Measurements from ENCODE around the gene HSPB3.

Gene HSPB3

DNA sequence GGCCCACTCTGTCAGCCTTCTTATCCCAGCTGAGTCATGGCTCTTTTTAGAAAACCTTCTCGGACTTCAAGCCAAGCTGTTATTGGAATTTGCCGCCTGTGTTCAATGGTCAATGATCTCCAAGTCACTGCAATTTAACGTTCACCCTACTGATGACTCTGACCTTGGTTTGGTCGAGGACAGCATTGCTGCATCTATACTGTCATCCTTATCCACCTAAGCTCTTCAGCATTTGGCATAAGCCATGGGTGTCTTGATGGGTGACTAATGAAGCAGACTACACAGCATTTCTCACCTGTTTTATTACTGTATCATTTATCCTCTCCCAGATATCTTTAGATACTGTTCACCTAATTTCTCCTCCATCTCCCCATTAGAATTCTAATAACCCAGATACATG is 5.6 kb upstream of the HSPB3 start:
- Histone ChIP-seq H3K9me2 (replicated peaks; ENCODE audit: low read depth, low read length) (no peaks in the 10 kb centered on the region), H3K36me3 (ENCODE audit: insufficient read depth, low read length) (no peaks in the 10 kb centered on the region), H3K4me2 (ENCODE audit: low read depth, low read length, poor library complexity, severe bottlenecking) (no peak overlapping the region), H3K9me3 (ENCODE audit: insufficient read depth, low read depth, low read length) (no peaks in the 10 kb centered on the region), H4K20me1 (ENCODE audit: insufficient read depth, low read length, poor library complexity, severe bottlenecking) (no peaks in the 10 kb centered on the region), H3K4me3 (ENCODE audit: low read length, poor library complexity, severe bottlenecking) (no peak overlapping the region), H3K79me2 (ENCODE audit: insufficient read depth, low read length) (no peaks in the 10 kb centered on the region), H3K9ac (ENCODE audit: low read depth, low read length, poor library complexity, severe bottlenecking) (no peak overlapping the region), H3F3A (ENCODE audit: low read depth) (no peaks in the 10 kb centered on the region), H2AFZ (ENCODE audit: low read length) (no peak overlapping the region), H3K27me3 (ENCODE audit: insufficient read depth, low read length, poor library complexity, severe bottlenecking) (no peaks in the 10 kb centered on the region), H3K4me1 (ENCODE audit: insufficient read depth, low read length, poor library complexity, severe bottlenecking) (no peaks in the 10 kb centered on the region)
- TF ChIP-seq, protein P1, sequence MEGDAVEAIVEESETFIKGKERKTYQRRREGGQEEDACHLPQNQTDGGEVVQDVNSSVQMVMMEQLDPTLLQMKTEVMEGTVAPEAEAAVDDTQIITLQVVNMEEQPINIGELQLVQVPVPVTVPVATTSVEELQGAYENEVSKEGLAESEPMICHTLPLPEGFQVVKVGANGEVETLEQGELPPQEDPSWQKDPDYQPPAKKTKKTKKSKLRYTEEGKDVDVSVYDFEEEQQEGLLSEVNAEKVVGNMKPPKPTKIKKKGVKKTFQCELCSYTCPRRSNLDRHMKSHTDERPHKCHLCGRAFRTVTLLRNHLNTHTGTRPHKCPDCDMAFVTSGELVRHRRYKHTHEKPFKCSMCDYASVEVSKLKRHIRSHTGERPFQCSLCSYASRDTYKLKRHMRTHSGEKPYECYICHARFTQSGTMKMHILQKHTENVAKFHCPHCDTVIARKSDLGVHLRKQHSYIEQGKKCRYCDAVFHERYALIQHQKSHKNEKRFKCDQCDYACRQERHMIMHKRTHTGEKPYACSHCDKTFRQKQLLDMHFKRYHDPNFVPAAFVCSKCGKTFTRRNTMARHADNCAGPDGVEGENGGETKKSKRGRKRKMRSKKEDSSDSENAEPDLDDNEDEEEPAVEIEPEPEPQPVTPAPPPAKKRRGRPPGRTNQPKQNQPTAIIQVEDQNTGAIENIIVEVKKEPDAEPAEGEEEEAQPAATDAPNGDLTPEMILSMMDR (conservative IDR thresholded peaks at IDR 0.05; ENCODE audit: low read length): no peak
- TF ChIP-seq EZH2phosphoT487 (IDR thresholded peaks at IDR 0.05; ENCODE audit: borderline replicate concordance): no peak

DNA sequence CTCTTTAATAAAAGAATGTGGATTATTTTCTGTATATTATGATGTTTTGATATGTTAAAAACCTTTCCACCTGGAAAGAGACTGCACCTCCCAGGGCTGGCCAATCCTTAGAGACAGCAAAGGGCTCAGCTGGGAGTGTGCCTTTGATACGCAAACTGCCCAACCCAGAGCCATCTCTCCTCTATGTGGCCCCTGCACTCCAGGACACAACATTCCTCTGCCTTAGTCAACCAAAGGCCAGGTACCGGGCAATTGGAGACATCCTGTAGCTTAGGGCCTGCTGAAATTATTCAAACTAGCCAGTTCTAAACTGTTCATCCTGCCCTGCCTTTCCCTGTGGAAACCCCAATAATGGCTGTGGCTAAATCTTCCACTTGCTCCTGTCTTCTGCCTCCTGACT is 5.0 kb upstream of the HSPB3 start:
- H3K79me2 ChIP-seq (ENCODE audit: insufficient read depth, low read length): no peaks in the 10 kb centered on the region
- no peaks in the 10 kb centered on the region for H3K4me1 ChIP-seq (ENCODE audit: insufficient read depth, low read length, poor library complexity, severe bottlenecking)
- H3K9me2 ChIP-seq (replicated peaks; ENCODE audit: low read depth, low read length): no peaks in the 10 kb centered on the region
- no peak overlapping the region for H3K9ac ChIP-seq (ENCODE audit: low read depth, low read length, poor library complexity, severe bottlenecking)
- H4K20me1 ChIP-seq (ENCODE audit: insufficient read depth, low read length, poor library complexity, severe bottlenecking): no peaks in the 10 kb centered on the region
- H3K27me3 ChIP-seq (ENCODE audit: insufficient read depth, low read length, poor library complexity, severe bottlenecking): no peaks in the 10 kb centered on the region
- H3K4me3 ChIP-seq (ENCODE audit: low read length, poor library complexity, severe bottlenecking): no peak overlapping the region
- H3K9me3 ChIP-seq (ENCODE audit: insufficient read depth, low read depth, low read length): no peaks in the 10 kb centered on the region
- H3K36me3 ChIP-seq (ENCODE audit: insufficient read depth, low read length): no peaks in the 10 kb centered on the region
- H2AFZ ChIP-seq (ENCODE audit: low read length): no peak overlapping the region
- no peak overlapping the region for H3K4me2 ChIP-seq (ENCODE audit: low read depth, low read length, poor library complexity, severe bottlenecking)
- no peaks in the 10 kb centered on the region for H3F3A ChIP-seq (ENCODE audit: low read depth)
- no peak for TF ChIP-seq EZH2phosphoT487 (IDR thresholded peaks at IDR 0.05; ENCODE audit: borderline replicate concordance)
- TF ChIP-seq, protein P1 (conservative IDR thresholded peaks at IDR 0.05; ENCODE audit: low read length): no peak

DNA sequence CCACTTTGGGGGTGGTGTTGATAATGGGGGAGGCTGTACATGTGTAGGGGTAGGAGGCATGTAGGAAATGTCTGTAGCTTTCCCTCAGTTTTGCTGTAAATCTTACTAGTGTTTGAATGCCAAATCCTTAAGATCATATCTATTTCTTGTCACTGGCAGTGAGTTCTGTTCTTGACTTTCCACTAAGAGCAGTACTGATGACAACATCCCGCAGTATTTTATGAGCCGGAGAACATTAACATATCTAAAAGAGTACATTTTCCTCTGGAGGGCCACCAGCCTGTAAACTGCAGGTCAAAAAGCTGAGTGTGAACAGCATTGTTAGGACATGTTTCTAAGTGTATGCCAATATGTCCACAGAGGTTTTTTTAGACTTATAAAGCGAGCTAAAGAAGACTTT is 2.5 kb upstream of the HSPB3 start:
- H3K79me2 ChIP-seq (ENCODE audit: insufficient read depth, low read length): no peaks in the 10 kb centered on the region
- H3F3A ChIP-seq (ENCODE audit: low read depth): no peaks in the 10 kb centered on the region

More for the DNA sequence above, 2.5 kb upstream of the HSPB3 start:
- H2AFZ ChIP-seq (ENCODE audit: low read length): no peak overlapping the region
- no peaks in the 10 kb centered on the region for H4K20me1 ChIP-seq (ENCODE audit: insufficient read depth, low read length, poor library complexity, severe bottlenecking)
- H3K4me2 ChIP-seq (ENCODE audit: low read depth, low read length, poor library complexity, severe bottlenecking): no peak overlapping the region
- no peaks in the 10 kb centered on the region for H3K27me3 ChIP-seq (ENCODE audit: insufficient read depth, low read length, poor library complexity, severe bottlenecking)
- no peak overlapping the region for H3K9ac ChIP-seq (ENCODE audit: low read depth, low read length, poor library complexity, severe bottlenecking)
- H3K9me3 ChIP-seq (ENCODE audit: insufficient read depth, low read depth, low read length): no peaks in the 10 kb centered on the region
- no peaks in the 10 kb centered on the region for H3K9me2 ChIP-seq (replicated peaks; ENCODE audit: low read depth, low read length)
- H3K4me1 ChIP-seq (ENCODE audit: insufficient read depth, low read length, poor library complexity, severe bottlenecking): no peaks in the 10 kb centered on the region
- no peaks in the 10 kb centered on the region for H3K36me3 ChIP-seq (ENCODE audit: insufficient read depth, low read length)
- TF ChIP-seq EZH2phosphoT487 (IDR thresholded peaks at IDR 0.05; ENCODE audit: borderline replicate concordance): no peak
- TF ChIP-seq, protein P1 (conservative IDR thresholded peaks at IDR 0.05; ENCODE audit: low read length): no peak
- no peak overlapping the region for H3K4me3 ChIP-seq (ENCODE audit: low read length, poor library complexity, severe bottlenecking)

All from Loucy (cell line).